Sigmoid colon (tissue), 7 donors: Measurements from ENCODE around the gene ZAR1L. TPM values are rescaled to one million over a fixed set of nuclear protein-coding genes. Genes with fewer than 3 reads are reported as not detected.

ENCODE experiments used
- DNase-seq: peaks from one replicate; pipeline ENCODE4 v3.0.0-alpha.2; 2019
- H3K27ac ChIP-seq, 4 donors: fragments of 200-600 bp; sonication (generic); one replicate each; pipeline ENCODE4 v1.5.1; 2016 to 2019; ENCODE audit warnings: mild to moderate bottlenecking in 1 of 4
- H3K27me3 ChIP-seq, 3 donors: fragments of 200-600 bp; sonication (generic); one replicate each; pipeline ENCODE4 v1.5.1; 2019; ENCODE audit warnings: mild to moderate bottlenecking in 1 of 3
- H3K36me3 ChIP-seq, 4 donors: fragments of 200-600 bp; sonication (generic); one replicate each; pipeline ENCODE4 v1.5.1; 2016 to 2019
- H3K4me1 ChIP-seq, 4 donors: fragments of 200-600 bp; sonication (generic); one replicate each; pipeline ENCODE4 v1.5.1; 2017 to 2019
- H3K4me3 ChIP-seq, 4 donors: fragments of 200-600 bp; sonication (generic); one replicate each; pipeline ENCODE4 v1.5.1; 2017 to 2019; ENCODE audit warnings: mild to moderate bottlenecking in 2 of 4, moderate library complexity in 1 of 4
- H3K9me3 ChIP-seq, 4 donors: fragments of 200-600 bp in 3 of 4; sonication (generic) in 3 of 4; one replicate each; pipeline versions ENCODE4 v1.5.1 to v1.6.1; 2013 to 2019
- CTCF ChIP-seq, 4 experiments: fragments of 450-650 bp in 3 of 4; fragments of 200-600 bp in 1 of 4; IDR thresholded peaks; one replicate each; pipeline ENCODE4 v1.5.1; 2016 to 2019; ENCODE audit warnings: antibody characterized with exemption in 4 of 4, mild to moderate bottlenecking in 3 of 4, moderate library complexity in 2 of 4
- EP300 ChIP-seq, 4 donors: sonication (generic); formaldehyde crosslinking; IDR thresholded peaks; one replicate each; pipeline ENCODE4 v1.6.1; 2017; ENCODE audit warnings: antibody characterized with exemption in 4 of 4
- POLR2A ChIP-seq, 2 donors: fragments of 450-650 bp; IDR thresholded peaks; one replicate each; pipeline ENCODE4 v1.6.1; 2016; ENCODE audit warnings: antibody characterized with exemption in 2 of 2, mild to moderate bottlenecking in 2 of 2, moderate library complexity in 2 of 2
- POLR2AphosphoS5 ChIP-seq, 4 donors: sonication (generic); formaldehyde crosslinking; IDR thresholded peaks; one replicate each; pipeline ENCODE4 v1.6.1; 2017; ENCODE audit warnings: antibody characterized with exemption in 4 of 4
- WGBS, 2 donors: extraction: QIAGEN DNeasy Blood & Tissue Kit; methylation state at CpG; one replicate each; pipeline ENCODE4 v1.1.7; 2013; 5-methylcytosine and 5-hydroxymethylcytosine counted together
- intact Hi-C: fragments of 100-400 bp; cut with DNase I; formaldehyde crosslinking; loops from one replicate; pipeline ENCODE4 v1.15.1; 2023
- polyA plus RNA-seq, 3 donors: library from polyadenylated mRNA; stranded (reverse); fragments of 200-250 nt; gene quantifications; one replicate each; pipeline ENCODE4 v1.2.3, GENCODE V29; 2013
- total RNA-seq, 4 donors: library from RNA; depleted of rRNA; stranded (reverse); fragments of >200 nt; gene quantifications; one replicate each; pipeline ENCODE4 v1.1.0, GENCODE V29; 2016
- donor health status: healthy with polysubstance abuse.
- donor health status: Bipolar disorder and iron deficiency.
- donor health status: healthy.

The ZAR1L gene
- total and polyA plus RNA-seq, 7 donors, result not detected

GRCh38 chr13:32297206-32297605 is 18.0 kb downstream of the ZAR1L start:
- no peaks in the 10 kb centered on the region for H3K4me1 ChIP-seq
- no peak for DNase-seq
- intact Hi-C loops, result no loop called here
- no peaks in the 10 kb centered on the region for H3K27me3 ChIP-seq
- H3K36me3 ChIP-seq, result peaks cover 0 to 21% (median 11%) of the 10 kb centered on the region in 4 donors
- no peak overlapping the region for H3K27ac ChIP-seq
- TF ChIP-seq POLR2A (IDR thresholded peaks at IDR 0.05) (no peak), CTCF (IDR thresholded peaks at IDR 0.05) (no peak), POLR2AphosphoS5 (IDR thresholded peaks at IDR 0.05) (no peak), EP300 (IDR thresholded peaks at IDR 0.05) (no peak)
- H3K4me3 ChIP-seq, result no peak overlapping the region
- no peaks in the 10 kb centered on the region for H3K9me3 ChIP-seq
- WGBS, 2 donors, result 43 to 79% methylated on average over 2 of the region's 2 CpGs

- intact Hi-C loops, result no loop called here
- WGBS, 2 donors, result 35 to 59% methylated on average over 4 of the region's 4 CpGs
- Histone ChIP-seq H3K4me3 (no peak overlapping the region), H3K27me3 (no peaks in the 10 kb centered on the region), H3K36me3 (peaks cover 0 to 5% (median under 1%) of the 10 kb centered on the region in 4 donors), H3K9me3 (no peaks in the 10 kb centered on the region), H3K4me1 (peaks cover 0 to 45% (median 28%) of the 10 kb centered on the region in 4 donors), H3K27ac (peak overlapping the region; percentile 64 to 82 (median 81))
- DNase-seq, result no peak
- TF ChIP-seq POLR2AphosphoS5 (IDR thresholded peaks at IDR 0.05), result peak in 1 of 4 donors; percentile 2
- TF ChIP-seq POLR2A (IDR thresholded peaks at IDR 0.05), result no peak
Measured at GRCh38 chr13:32285633-32285965, 29.6 kb downstream of the ZAR1L start.

GRCh38 chr13:32284927-32285632 is 30.1 kb downstream of the ZAR1L start:
- H3K4me3 ChIP-seq, result no peak overlapping the region
- peak in 2 of 4 donors; percentile 14 to 15 for TF ChIP-seq POLR2AphosphoS5 (IDR thresholded peaks at IDR 0.05)
- TF ChIP-seq CTCF (IDR thresholded peaks at IDR 0.05), result no peak
- TF ChIP-seq EP300 (IDR thresholded peaks at IDR 0.05), result no peak
- no peak for TF ChIP-seq POLR2A (IDR thresholded peaks at IDR 0.05)
- no peaks in the 10 kb centered on the region for H3K9me3 ChIP-seq
- DNase-seq, result no peak
- WGBS, 2 donors, result 44 to 62% methylated on average over 6 of the region's 6 CpGs
- intact Hi-C loops, result no loop called here
- peak overlapping the region; percentile 64 to 82 (median 81) for H3K27ac ChIP-seq
- H3K4me1 ChIP-seq, result peaks cover 0 to 45% (median 28%) of the 10 kb centered on the region in 4 donors
- no peaks in the 10 kb centered on the region for H3K27me3 ChIP-seq
- H3K36me3 ChIP-seq, result peaks cover 0 to 5% (median 2%) of the 10 kb centered on the region in 4 donors

- Histone ChIP-seq H3K4me3 (no peak overlapping the region), H3K9me3 (no peaks in the 10 kb centered on the region), H3K27me3 (no peaks in the 10 kb centered on the region), H3K27ac (peak overlapping the region in 3 of 4 donors; percentile 8 to 82 (median 81)), H3K36me3 (peaks cover 8 to 32% (median 19%) of the 10 kb centered on the region in 4 donors), H3K4me1 (peaks cover 0 to 45% (median 28%) of the 10 kb centered on the region in 4 donors)
- TF ChIP-seq POLR2A (IDR thresholded peaks at IDR 0.05) (no peak), CTCF (IDR thresholded peaks at IDR 0.05) (no peak), POLR2AphosphoS5 (IDR thresholded peaks at IDR 0.05) (no peak), EP300 (IDR thresholded peaks at IDR 0.05) (no peak)
- WGBS, 2 donors, result 90 to 92% methylated on average over 2 of the region's 2 CpGs
- DNase-seq, result no peak
- intact Hi-C loops, result no loop called here
Measured at GRCh38 chr13:32282096-32282711, 33.0 kb downstream of the ZAR1L start.

- no peaks in the 10 kb centered on the region for H3K9me3 ChIP-seq
- WGBS, 2 donors, result 74 to 79% methylated on average over 1 of the region's 1 CpG
- no peak overlapping the region for H3K4me3 ChIP-seq
- TF ChIP-seq EP300 (IDR thresholded peaks at IDR 0.05) (no peak), POLR2A (IDR thresholded peaks at IDR 0.05) (no peak), POLR2AphosphoS5 (IDR thresholded peaks at IDR 0.05) (no peak), CTCF (IDR thresholded peaks at IDR 0.05) (no peak)
- H3K27me3 ChIP-seq, result no peaks in the 10 kb centered on the region
- H3K27ac ChIP-seq, result peak overlapping the region in 2 of 4 donors; percentile 1 to 82
- peaks cover 8 to 43% (median 29%) of the 10 kb centered on the region in 4 donors for H3K36me3 ChIP-seq
- peaks cover 0 to 44% (median 27%) of the 10 kb centered on the region in 4 donors for H3K4me1 ChIP-seq
- DNase-seq, result no peak
- intact Hi-C loops, result no loop called here
Measured at GRCh38 chr13:32281096-32281495, 34.1 kb downstream of the ZAR1L start.
